ACC112 (cell line): ENCODE measurements around the gene CCDC138.
A peak's percentile ranks its signal among the peaks of the same experiment; 100 is the strongest.
"Not testable (repeated sequence)": the region's sequence is repeated elsewhere in the genome, so short reads cannot be mapped to it uniquely, and the experiment has no call there.

Source experiments
- H2AFZ ChIP-seq: fragments of 200-600 bp; sonication (generic); one replicate; pipeline ENCODE4 v1.6.0; 2017; ENCODE audit warnings: antibody characterized with exemption, low read length; ENCODE audit not compliant: unreplicated experiment
- H3K27ac ChIP-seq: fragments of 200-600 bp; sonication (generic); 2 replicates; pipeline ENCODE4 v1.5.1; 2014; ENCODE audit warnings: low read depth, mild to moderate bottlenecking, antibody characterized with exemption, low read length, moderate library complexity
- H3K27me3 ChIP-seq: fragments of 200-600 bp; sonication (generic); 2 replicates; pipeline ENCODE4 v1.6.1; 2014; ENCODE audit warnings: mild to moderate bottlenecking, antibody characterized with exemption, low read length, moderate library complexity, mixed read lengths; ENCODE audit not compliant: insufficient read depth
- H3K36me3 ChIP-seq: fragments of 200-600 bp; sonication (generic); 2 replicates; pipeline ENCODE4 v1.6.1; 2016; ENCODE audit warnings: mild to moderate bottlenecking, antibody characterized with exemption, low read length, moderate library complexity, mixed read lengths; ENCODE audit not compliant: insufficient read depth
- H3K4me1 ChIP-seq: fragments of 200-600 bp; sonication (generic); one replicate; pipeline ENCODE4 v1.6.1; 2016; ENCODE audit warnings: low read length, mixed read lengths; ENCODE audit not compliant: insufficient read depth, unreplicated experiment, control insufficient read depth
- H3K4me3 ChIP-seq: fragments of 200-600 bp; sonication (generic); 2 replicates; pipeline ENCODE4 v1.5.1; 2014; ENCODE audit warnings: mild to moderate bottlenecking, low read depth, low read length
- H3K79me2 ChIP-seq: fragments of 200-600 bp; sonication (generic); one replicate; pipeline ENCODE4 v1.6.0; 2016; ENCODE audit warnings: low read length; ENCODE audit not compliant: control insufficient read depth, unreplicated experiment, insufficient read depth

CCDC138 gene, protein sequence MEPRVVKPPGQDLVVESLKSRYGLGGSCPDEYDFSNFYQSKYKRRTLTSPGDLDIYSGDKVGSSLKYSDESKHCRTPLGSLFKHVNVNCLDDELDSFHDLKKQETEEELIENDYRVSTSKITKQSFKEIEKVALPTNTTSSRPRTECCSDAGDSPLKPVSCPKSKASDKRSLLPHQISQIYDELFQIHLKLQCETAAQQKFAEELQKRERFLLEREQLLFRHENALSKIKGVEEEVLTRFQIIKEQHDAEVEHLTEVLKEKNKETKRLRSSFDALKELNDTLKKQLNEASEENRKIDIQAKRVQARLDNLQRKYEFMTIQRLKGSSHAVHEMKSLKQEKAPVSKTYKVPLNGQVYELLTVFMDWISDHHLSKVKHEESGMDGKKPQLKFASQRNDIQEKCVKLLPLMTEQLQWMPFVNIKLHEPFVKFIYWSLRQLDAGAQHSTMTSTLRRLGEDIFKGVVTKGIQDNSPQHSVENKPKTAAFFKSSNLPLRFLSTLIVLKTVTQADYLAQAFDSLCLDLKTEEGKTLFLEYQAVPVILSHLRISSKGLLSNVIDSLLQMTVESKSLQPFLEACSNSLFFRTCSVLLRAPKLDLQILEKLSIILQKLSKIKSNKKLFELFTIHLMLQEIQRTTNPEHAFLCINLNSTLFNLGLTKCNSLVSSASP

GRCh38 chr2:108786354-108787215 lies at the start of gene CCDC138:
CCDC138 (plus strand) TSS chr2:108786771; CDS start chr2:108786823, 52 bp downstream.
- peaks cover 9% of the 10 kb centered on the region for H3K79me2 ChIP-seq
- no peaks in the 10 kb centered on the region for H3K27me3 ChIP-seq
- peaks cover 4% of the 10 kb centered on the region for H3K4me1 ChIP-seq
- peak within 1 kb of the TSS; percentile 98 for H2AFZ ChIP-seq
- H3K27ac ChIP-seq: peak within 1 kb of the TSS; percentile 84
- H3K4me3 ChIP-seq: peak within 1 kb of the TSS; percentile 93
- H3K36me3 ChIP-seq: peaks cover 17% of the 10 kb centered on the region

- not testable (repeated sequence) for H3K27ac ChIP-seq, H3K79me2 ChIP-seq, H3K27me3 ChIP-seq, H3K4me3 ChIP-seq, H3K36me3 ChIP-seq, H2AFZ ChIP-seq, H3K4me1 ChIP-seq
Measured at GRCh38 chr2:108757973-108758372, 28.6 kb upstream of the CCDC138 start.

DNA sequence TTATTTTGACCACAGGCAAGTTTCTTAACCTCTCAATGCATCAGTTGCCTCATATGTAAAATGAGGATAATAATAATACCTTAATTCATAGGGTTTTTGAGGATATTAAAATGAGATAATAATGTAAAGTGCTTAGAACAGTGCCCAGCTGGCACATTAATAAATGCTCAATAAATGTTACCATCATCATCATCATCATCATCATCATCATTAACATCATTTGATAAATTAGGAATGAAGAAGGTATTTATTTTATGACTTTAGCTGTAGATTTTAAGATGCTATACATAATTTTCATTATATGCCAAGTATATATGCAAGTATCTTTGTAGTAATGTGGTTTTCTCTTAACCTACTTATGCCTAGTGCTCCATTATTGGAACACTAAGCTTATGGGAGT lies 24.0 kb upstream of the CCDC138 start:
- H3K4me3 ChIP-seq, H3K27ac ChIP-seq, H3K27me3 ChIP-seq, H3K4me1 ChIP-seq, H2AFZ ChIP-seq, H3K79me2 ChIP-seq: not testable (repeated sequence)
- H3K36me3 ChIP-seq: peaks cover 25% of the 10 kb centered on the region

DNA sequence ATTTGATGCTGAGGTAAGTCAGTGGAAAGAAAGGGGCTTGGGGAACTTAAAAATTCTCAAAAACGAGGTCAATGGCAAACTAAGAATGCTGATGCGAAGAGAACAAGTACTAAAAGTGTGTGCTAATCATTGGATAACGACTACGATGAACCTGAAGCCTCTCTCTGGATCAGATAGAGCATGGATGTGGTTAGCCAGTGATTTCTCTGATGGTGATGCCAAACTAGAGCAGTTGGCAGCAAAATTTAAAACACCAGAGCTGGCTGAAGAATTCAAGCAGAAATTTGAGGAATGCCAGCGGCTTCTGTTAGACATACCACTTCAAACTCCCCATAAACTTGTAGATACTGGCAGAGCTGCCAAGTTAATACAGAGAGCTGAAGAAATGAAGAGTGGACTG lies 19.9 kb upstream of the CCDC138 start:
- not testable (repeated sequence) for H3K4me1 ChIP-seq, H3K27me3 ChIP-seq, H3K79me2 ChIP-seq, H2AFZ ChIP-seq, H3K27ac ChIP-seq, H3K4me3 ChIP-seq
- H3K36me3 ChIP-seq: peaks cover 29% of the 10 kb centered on the region

DNA sequence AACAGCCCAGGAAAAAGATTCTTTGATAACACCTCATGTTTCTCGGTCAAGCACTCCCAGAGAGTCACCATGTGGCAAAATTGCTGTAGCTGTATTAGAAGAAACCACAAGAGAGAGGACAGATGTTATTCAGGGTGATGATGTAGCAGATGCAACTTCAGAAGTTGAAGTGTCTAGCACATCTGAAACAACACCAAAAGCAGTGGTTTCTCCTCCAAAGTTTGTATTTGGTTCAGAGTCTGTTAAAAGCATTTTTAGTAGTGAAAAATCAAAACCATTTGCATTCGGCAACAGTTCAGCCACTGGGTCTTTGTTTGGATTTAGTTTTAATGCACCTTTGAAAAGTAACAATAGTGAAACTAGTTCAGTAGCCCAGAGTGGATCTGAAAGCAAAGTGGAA lies 18.7 kb upstream of the CCDC138 start:
- H3K79me2 ChIP-seq, H3K27ac ChIP-seq, H2AFZ ChIP-seq, H3K4me3 ChIP-seq, H3K27me3 ChIP-seq, H3K4me1 ChIP-seq: not testable (repeated sequence)
- H3K36me3 ChIP-seq: peaks cover 38% of the 10 kb centered on the region

DNA sequence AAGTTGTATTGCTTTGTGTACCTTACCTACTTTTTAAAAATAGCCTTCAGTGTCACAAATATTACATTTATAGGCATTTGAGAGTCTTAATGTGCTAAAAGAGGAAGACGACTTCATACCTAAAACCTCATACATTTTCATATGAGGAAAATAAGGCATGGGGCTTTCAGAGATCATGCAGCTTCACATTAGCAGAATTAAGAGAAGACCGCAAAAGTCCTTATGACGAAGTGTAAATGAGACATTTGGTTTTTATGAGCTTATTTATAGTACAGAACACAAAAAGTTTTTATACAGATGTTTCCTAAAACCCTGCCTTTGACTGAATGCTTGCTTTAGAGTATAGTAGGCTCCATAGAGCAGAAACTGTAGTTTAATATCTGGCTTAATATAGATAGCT lies 10.1 kb upstream of the CCDC138 start:
- peaks cover 30% of the 10 kb centered on the region for H3K36me3 ChIP-seq
- H3K4me1 ChIP-seq: no peaks in the 10 kb centered on the region
- no peak overlapping the region for H3K4me3 ChIP-seq
- H2AFZ ChIP-seq: no peak overlapping the region
- no peak overlapping the region for H3K27ac ChIP-seq
- H3K27me3 ChIP-seq: no peaks in the 10 kb centered on the region
- no peaks in the 10 kb centered on the region for H3K79me2 ChIP-seq

GRCh38 chr2:108778857-108779256 lies 7.7 kb upstream of the CCDC138 start:
- H3K4me1 ChIP-seq: no peaks in the 10 kb centered on the region
- no peaks in the 10 kb centered on the region for H3K27me3 ChIP-seq
- H3K4me3 ChIP-seq: no peak overlapping the region
- H3K36me3 ChIP-seq: peaks cover 26% of the 10 kb centered on the region
- no peak overlapping the region for H2AFZ ChIP-seq
- H3K79me2 ChIP-seq: no peaks in the 10 kb centered on the region
- H3K27ac ChIP-seq: no peak overlapping the region

GRCh38 chr2:108786008-108786353 lies 590 bp upstream of the CCDC138 start:
- Histone ChIP-seq H3K4me1 (peaks cover 4% of the 10 kb centered on the region), H3K27me3 (no peaks in the 10 kb centered on the region), H2AFZ (no peak overlapping the region), H3K79me2 (peaks cover 9% of the 10 kb centered on the region), H3K36me3 (peaks cover 17% of the 10 kb centered on the region), H3K4me3 (peak overlapping the region; percentile 93), H3K27ac (peak overlapping the region; percentile 84)

GRCh38 chr2:108787216-108787541 lies 608 bp downstream of the CCDC138 start:
- Histone ChIP-seq H3K27ac (peak overlapping the region; percentile 84; the same call in 1 of the 2 replicates), H2AFZ (peak overlapping the region; percentile 98), H3K36me3 (peaks cover 13% of the 10 kb centered on the region), H3K79me2 (peaks cover 9% of the 10 kb centered on the region), H3K4me3 (peak overlapping the region; percentile 93), H3K27me3 (no peaks in the 10 kb centered on the region), H3K4me1 (peaks cover 4% of the 10 kb centered on the region)

GRCh38 chr2:108803045-108803736 lies 16.6 kb downstream of the CCDC138 start:
- no peak overlapping the region for H2AFZ ChIP-seq
- H3K4me1 ChIP-seq: no peaks in the 10 kb centered on the region
- H3K27ac ChIP-seq: no peak overlapping the region
- H3K27me3 ChIP-seq: no peaks in the 10 kb centered on the region
- peaks cover 19% of the 10 kb centered on the region for H3K36me3 ChIP-seq
- no peaks in the 10 kb centered on the region for H3K79me2 ChIP-seq
- H3K4me3 ChIP-seq: no peak overlapping the region
